B cell (primary cell): ENCODE results near the gene EFR3B. TPM values are rescaled to one million over a fixed set of nuclear protein-coding genes. Genes with fewer than 3 reads are reported as not detected.

Experiments
- ATAC-seq: fragments of 200-7000 bp; cut with Tn5 transposase; one replicate; pipeline ENCODE4 v1.10.0; 2021; ENCODE audit warnings: low read depth, mild to moderate bottlenecking, moderate number of reproducible peaks, moderate library complexity
- CTCF ChIA-PET: fragments of 350-600 bp; sonication (Branson Sonifier 250); formaldehyde crosslinking; loops from one replicate; lab custom pipeline; 2021; ENCODE audit warnings: antibody characterized with exemption, inconsistent platforms; lab: Charles Lee
- POLR2A ChIA-PET: fragments of 350-600 bp; sonication (Branson Sonifier 250); formaldehyde crosslinking; loops from one replicate; lab custom pipeline; 2021; ENCODE audit warnings: antibody characterized with exemption; lab: Charles Lee
- DNase-seq: peaks from one replicate; pipeline ENCODE4 v3.0.0; 2013
- H2AFZ ChIP-seq: 2 replicates; pipeline ENCODE4 v1.6.1; 2012; ENCODE audit warnings: mild to moderate bottlenecking, low read depth, low read length; ENCODE audit not compliant: insufficient read depth, poor library complexity, severe bottlenecking
- H3K27ac ChIP-seq, 2 donors: 1 replicate in 1 of 2; 2 replicates in 1 of 2; pipeline ENCODE4 v1.5.1; 2012 to 2013; ENCODE audit warnings: low read length in 2 of 2, mild to moderate bottlenecking in 2 of 2, moderate library complexity in 1 of 2
- H3K27me3 ChIP-seq, 4 experiments: fragments of 200-600 bp in 1 of 4; sonication (generic) in 1 of 4; replicated peaks in 1 of 4; 1 replicate in 2 of 4; 2 replicates in 2 of 4; pipeline versions ENCODE4 v1.6.1 to v1.7.0; 2013 to 2016; ENCODE audit warnings: low read length in 3 of 4, mild to moderate bottlenecking in 2 of 4, mixed read lengths in 1 of 4, moderate library complexity in 1 of 4; ENCODE audit not compliant: insufficient read depth in 4 of 4, control insufficient read depth in 3 of 4; ENCODE audit errors: control extremely low read depth in 1 of 4
- H3K36me3 ChIP-seq, 2 experiments: replicated peaks in 1 of 2; 1 replicate in 1 of 2; 2 replicates in 1 of 2; pipeline versions ENCODE4 v1.6.1 to v1.7.1; 2013; ENCODE audit warnings: low read length in 1 of 2; ENCODE audit not compliant: insufficient read depth in 2 of 2, control insufficient read depth in 1 of 2; ENCODE audit errors: control extremely low read depth in 1 of 2, extremely low read depth in 1 of 2
- H3K4me1 ChIP-seq, 2 donors: fragments of 200-600 bp in 1 of 2; sonication (generic) in 1 of 2; 1 replicate in 1 of 2; 2 replicates in 1 of 2; pipeline versions ENCODE4 v1.5.1 to v1.6.1; 2013 to 2017; ENCODE audit warnings: low read length in 2 of 2; ENCODE audit not compliant: control insufficient read depth in 2 of 2, insufficient read depth in 2 of 2
- H3K4me2 ChIP-seq: replicated peaks from 2 replicates; pipeline ENCODE3; 2012; ENCODE audit warnings: mild to moderate bottlenecking, low read depth, low read length; ENCODE audit not compliant: poor library complexity, severe bottlenecking
- H3K4me3 ChIP-seq, 5 experiments: fragments of 200-600 bp in 1 of 5; sonication (generic) in 1 of 5; 1 replicate in 3 of 5; 2 replicates in 2 of 5; pipeline versions ENCODE4 v1.5.1 to v1.7.0; 2011 to 2016; ENCODE audit warnings: low read length in 4 of 5, mild to moderate bottlenecking in 4 of 5, low read depth in 2 of 5, control low read depth in 1 of 5, moderate library complexity in 1 of 5; ENCODE audit not compliant: insufficient read depth in 1 of 5; ENCODE audit errors: control extremely low read depth in 1 of 5, extremely low read depth in 1 of 5
- H3K79me2 ChIP-seq: fragments of 200-600 bp; sonication (generic); one replicate; pipeline ENCODE4 v1.6.0; 2016; ENCODE audit warnings: low read length; ENCODE audit not compliant: control insufficient read depth, insufficient read depth
- H3K9ac ChIP-seq: fragments of 200-600 bp; sonication (generic); 2 replicates; pipeline ENCODE4 v1.6.1; 2017; ENCODE audit warnings: mild to moderate bottlenecking, low read length, moderate library complexity
- H3K9me3 ChIP-seq, 3 donors: one replicate each; pipeline versions ENCODE4 v1.6.1 to v1.7.1; 2013; ENCODE audit warnings: low read length in 2 of 3; ENCODE audit not compliant: control insufficient read depth in 2 of 3, insufficient read depth in 1 of 3; ENCODE audit errors: control extremely low read depth in 1 of 3
- H4K20me1 ChIP-seq: 2 replicates; pipeline ENCODE4 v1.6.0; 2012; ENCODE audit warnings: mild to moderate bottlenecking, low read length; ENCODE audit not compliant: insufficient read depth, control insufficient read depth, poor library complexity, severe bottlenecking
- H3K27ac Mint-ChIP-seq: one replicate; pipeline ENCODE4 v1.8.0; 2021; ENCODE audit warnings: mixed read lengths
- H3K27me3 Mint-ChIP-seq: one replicate; pipeline ENCODE4 v1.8.0; 2021; ENCODE audit warnings: mixed read lengths
- H3K4me1 Mint-ChIP-seq: one replicate; pipeline ENCODE4 v1.8.0; 2021; ENCODE audit warnings: mixed read lengths
- H3K4me3 Mint-ChIP-seq: one replicate; pipeline ENCODE4 v1.8.0; 2021; ENCODE audit warnings: mixed read lengths
- H3K9me3 Mint-ChIP-seq: one replicate; pipeline ENCODE4 v1.8.0; 2022; ENCODE audit warnings: mixed read lengths; ENCODE audit not compliant: insufficient read depth
- CTCF ChIP-seq: fragments of 200-600 bp; IDR thresholded peaks from one replicate; pipeline ENCODE4 v1.8.0; 2022; ENCODE audit warnings: antibody characterized with exemption, mild to moderate bottlenecking
- EZH2 ChIP-seq: IDR thresholded peaks from 2 replicates; pipeline ENCODE4 v1.6.1; 2012; ENCODE audit warnings: borderline replicate concordance, low read depth, mild to moderate bottlenecking, moderate library complexity, low read length; ENCODE audit not compliant: insufficient read depth, poor library complexity, severe bottlenecking
- WGBS: methylation state at CpG from one replicate; pipeline ENCODE4 v1.1.5; 2013; ENCODE audit warnings: missing lambda C conversion rate; ENCODE audit not compliant: insufficient coverage; 5-methylcytosine and 5-hydroxymethylcytosine counted together
- intact Hi-C: fragments of 100-400 bp; cut with micrococcal nuclease; formaldehyde crosslinking; loops from one replicate; pipeline ENCODE4 v1.10.0; 2022
- polyA plus RNA-seq: library from polyadenylated mRNA; depleted of rRNA; stranded (reverse); fragments of >200 nt; gene quantifications from 2 replicates; pipeline ENCODE4 v1.2.3, GENCODE V29; 2012
- total RNA-seq, 2 donors: library from RNA; stranded (reverse); fragments of 120-200 nt in 1 of 2; gene quantifications; 1 replicate in 1 of 2; 2 replicates in 1 of 2; pipeline versions ENCODE4 v1.2.3 to v1.2.4, GENCODE V29; 2013 to 2022

The EFR3B gene
- total and polyA plus RNA-seq, 2 donors (not counting 1 experiment from before 2014, with no cell fraction given): 0.15 TPM; not detected in 1

DNA sequence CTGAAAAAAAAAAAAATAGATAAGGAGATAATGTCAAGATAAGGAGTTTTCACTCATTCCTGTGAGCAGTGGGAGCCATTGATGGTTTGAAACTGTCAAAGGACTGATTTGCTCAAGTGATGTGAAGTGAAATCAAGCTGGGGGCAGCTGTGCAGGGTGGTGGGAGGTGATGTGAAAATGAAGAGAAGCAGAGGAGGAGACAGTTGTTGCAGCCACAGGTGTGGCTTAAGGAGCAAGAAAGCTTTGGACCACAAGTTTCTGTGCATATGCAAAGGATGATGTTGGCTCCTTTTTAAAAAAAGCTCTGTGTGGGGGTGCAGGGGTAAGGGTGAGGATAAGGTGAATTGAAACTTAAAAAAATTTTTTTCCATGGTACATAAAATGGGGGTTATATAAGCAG, 8.3 kb downstream of the EFR3B start:
- ChIA-PET CTCF (no interaction called here), POLR2A (interaction anchor here (0.6 kb wide), 1 partner anchor 37 kb away, joined by 4 read pairs; no protein-coding TSS in a partner anchor)
- H2AFZ ChIP-seq: no peak overlapping the region
- TF ChIP-seq CTCF (no peak), EZH2 (no peak)
- no peaks in the 10 kb centered on the region for H3K79me2 ChIP-seq
- ATAC-seq: no peak
- no peaks in the 10 kb centered on the region for H3K9me3 ChIP-seq
- peaks cover 0 to 9% (median 4%) of the 10 kb centered on the region in 4 experiments for H3K27me3 ChIP-seq
- peaks cover 27% of the 10 kb centered on the region for H3K27me3 Mint-ChIP-seq
- intact Hi-C loops: no loop called here
- H4K20me1 ChIP-seq: no peaks in the 10 kb centered on the region
- no peak overlapping the region for H3K9ac ChIP-seq
- H3K4me2 ChIP-seq: no peak overlapping the region
- peaks cover 0 to 1% of the 10 kb centered on the region in 2 donors for H3K4me1 ChIP-seq
- H3K4me1 Mint-ChIP-seq: peaks cover under 1% of the 10 kb centered on the region
- no peak overlapping the region for H3K4me3 ChIP-seq
- no peak for DNase-seq
- no peaks in the 10 kb centered on the region for H3K36me3 ChIP-seq
- no peak overlapping the region for H3K27ac Mint-ChIP-seq
- no peaks in the 10 kb centered on the region for H3K9me3 Mint-ChIP-seq
- H3K27ac ChIP-seq: no peak overlapping the region
- no peak overlapping the region for H3K4me3 Mint-ChIP-seq

GRCh38 chr2:25053041-25053440, 11.2 kb downstream of the EFR3B start:
- Histone ChIP-seq H3K27me3 (peaks cover 0 to 2% (median under 1%) of the 10 kb centered on the region in 4 experiments), H3K4me1 (no peaks in the 10 kb centered on the region), H3K4me3 (no peak overlapping the region), H4K20me1 (no peaks in the 10 kb centered on the region), H3K4me2 (no peak overlapping the region), H2AFZ (no peak overlapping the region), H3K9me3 (no peaks in the 10 kb centered on the region), H3K9ac (no peak overlapping the region), H3K79me2 (no peaks in the 10 kb centered on the region), H3K36me3 (no peaks in the 10 kb centered on the region), H3K27ac (no peak overlapping the region)
- no peak for TF ChIP-seq CTCF
- TF ChIP-seq EZH2: no peak
- ChIA-PET POLR2A (no interaction called here), CTCF (no interaction called here)
- Mint-ChIP-seq H3K9me3 (no peaks in the 10 kb centered on the region), H3K4me3 (no peak overlapping the region), H3K4me1 (no peaks in the 10 kb centered on the region), H3K27me3 (peaks cover 15% of the 10 kb centered on the region), H3K27ac (no peak overlapping the region)
- 100% methylated on average over 3 of the region's 3 CpGs for WGBS
- no peak for ATAC-seq
- intact Hi-C loops: no loop called here
- DNase-seq: no peak
